8988T (cell line): ENCODE results near the gene MRPL36.
"Not testable (repeated sequence)": the region's sequence is repeated elsewhere in the genome, so short reads cannot be mapped to it uniquely, and the experiment has no call there.

Experiments
- DNase-seq: peaks from one replicate; pipeline ENCODE4 v3.0.0; 2011

MRPL36 gene

GRCh38 chr5:1814183-1815020 lies 14.8 kb upstream of the MRPL36 start:
- no peak for DNase-seq

- no peak for DNase-seq
Observed at GRCh38 chr5:1810581-1811101, 11.0 kb upstream of the MRPL36 start.

- no peak for DNase-seq
Observed at GRCh38 chr5:1809416-1810035, 9.9 kb upstream of the MRPL36 start.

GRCh38 chr5:1808439-1808838 lies 8.8 kb upstream of the MRPL36 start:
- no peak for DNase-seq

GRCh38 chr5:1807451-1808185 lies 8.0 kb upstream of the MRPL36 start:
- DNase-seq = no peak

- DNase-seq = no peak
Observed at GRCh38 chr5:1806974-1807373, 7.3 kb upstream of the MRPL36 start.

GRCh38 chr5:1806199-1806598 lies 6.6 kb upstream of the MRPL36 start:
- no peak for DNase-seq

GRCh38 chr5:1805736-1806135 lies 6.1 kb upstream of the MRPL36 start:
- DNase-seq = no peak

GRCh38 chr5:1805326-1805725 lies 5.7 kb upstream of the MRPL36 start:
- DNase-seq = no peak

GRCh38 chr5:1804001-1804690 lies 4.5 kb upstream of the MRPL36 start:
- DNase-seq = no peak

GRCh38 chr5:1803192-1803591 lies 3.6 kb upstream of the MRPL36 start:
- no peak for DNase-seq

GRCh38 chr5:1801967-1802295 lies 2.3 kb upstream of the MRPL36 start:
- no peak for DNase-seq

GRCh38 chr5:1801222-1801966 lies 1.8 kb upstream of the MRPL36 start, which contains the start of gene NDUFS6:
Gene NDUFS6, plus strand, starts transcription at chr5:1801407. Its CDS starts 11 bp downstream, at chr5:1801418.
- DNase-seq = peak; percentile 75

GRCh38 chr5:1800472-1801221 lies 1.0 kb upstream of the MRPL36 start:
- no peak for DNase-seq

- no peak for DNase-seq
Observed at GRCh38 chr5:1799110-1799601, 481 bp downstream of the MRPL36 start.

- DNase-seq = not testable (repeated sequence)
Observed at GRCh38 chr5:1798589-1798988, 1.0 kb downstream of the MRPL36 start.

- DNase-seq = no peak
Observed at GRCh38 chr5:1797855-1798254, 1.8 kb downstream of the MRPL36 start.

- no peak for DNase-seq
Observed at GRCh38 chr5:1797103-1797800, 2.4 kb downstream of the MRPL36 start.

GRCh38 chr5:1796371-1797102 lies 3.1 kb downstream of the MRPL36 start:
- DNase-seq = no peak

- no peak for DNase-seq
Observed at GRCh38 chr5:1795931-1796330, 3.7 kb downstream of the MRPL36 start.
